Osteoblast (primary cell): ENCODE measurements around the gene CUX1. TPM values are rescaled to one million over a fixed set of nuclear protein-coding genes. Genes with fewer than 3 reads are reported as not detected.

ENCODE experiments used
- DNase-seq: peaks from one replicate; pipeline ENCODE4 v3.0.0; 2011; ENCODE audit warnings: low spot score, mixed read lengths; ENCODE audit not compliant: insufficient read length; ENCODE audit errors: missing footprints
- H2AFZ ChIP-seq: 2 replicates; pipeline ENCODE4 v1.6.0; 2011; ENCODE audit warnings: mild to moderate bottlenecking, low read length
- H3K27ac ChIP-seq: 2 replicates; pipeline ENCODE4 v1.5.1; 2011; ENCODE audit warnings: mild to moderate bottlenecking, low read depth, low read length, moderate library complexity
- H3K27me3 ChIP-seq: 2 replicates; pipeline ENCODE4 v1.6.0; 2012; ENCODE audit warnings: mild to moderate bottlenecking, control low read depth, inconsistent platforms, low read length, moderate library complexity; ENCODE audit not compliant: insufficient read depth
- H3K36me3 ChIP-seq: 2 replicates; pipeline ENCODE4 v1.5.1; 2011; ENCODE audit warnings: mild to moderate bottlenecking, low read length, control low read depth, moderate library complexity; ENCODE audit not compliant: insufficient read depth
- H3K4me1 ChIP-seq: 2 replicates; pipeline ENCODE4 v1.5.1; 2011; ENCODE audit warnings: mild to moderate bottlenecking, low read length, control low read depth, moderate library complexity; ENCODE audit not compliant: insufficient read depth
- H3K4me2 ChIP-seq: 2 replicates; pipeline ENCODE4 v1.6.0; 2011; ENCODE audit warnings: mild to moderate bottlenecking, low read length; ENCODE audit not compliant: insufficient read depth
- H3K4me3 ChIP-seq: fragments of 200-600 bp; sonication (generic); 3 replicates; pipeline ENCODE4 v1.5.1; 2012; ENCODE audit warnings: mild to moderate bottlenecking, low read length, inconsistent platforms; ENCODE audit not compliant: insufficient read depth
- H3K79me2 ChIP-seq: 2 replicates; pipeline ENCODE4 v1.6.0; 2012; ENCODE audit warnings: mild to moderate bottlenecking, low read length, control low read depth, inconsistent platforms; ENCODE audit not compliant: insufficient read depth
- H3K9me3 ChIP-seq: 2 replicates; pipeline ENCODE4 v1.5.1; 2011; ENCODE audit warnings: low read depth, low read length, control low read depth
- H4K20me1 ChIP-seq: 2 replicates; pipeline ENCODE4 v1.6.0; 2012; ENCODE audit warnings: mild to moderate bottlenecking, low read length, control low read depth; ENCODE audit not compliant: insufficient read depth
- total RNA-seq: library from RNA; depleted of rRNA; stranded (reverse); fragments of >200 nt; gene quantifications from 2 replicates; pipeline ENCODE4 v1.2.3, GENCODE V29; 2012
- TF ChIP-seq, protein P1 (sequence below): IDR thresholded peaks from 2 replicates; pipeline ENCODE4 v1.5.1; 2011; ENCODE audit warnings: mild to moderate bottlenecking, low read depth, low read length, moderate library complexity; ENCODE audit errors: extremely low read depth

CUX1 gene
- total RNA-seq, 1 donor, result 41.6 TPM

DNA sequence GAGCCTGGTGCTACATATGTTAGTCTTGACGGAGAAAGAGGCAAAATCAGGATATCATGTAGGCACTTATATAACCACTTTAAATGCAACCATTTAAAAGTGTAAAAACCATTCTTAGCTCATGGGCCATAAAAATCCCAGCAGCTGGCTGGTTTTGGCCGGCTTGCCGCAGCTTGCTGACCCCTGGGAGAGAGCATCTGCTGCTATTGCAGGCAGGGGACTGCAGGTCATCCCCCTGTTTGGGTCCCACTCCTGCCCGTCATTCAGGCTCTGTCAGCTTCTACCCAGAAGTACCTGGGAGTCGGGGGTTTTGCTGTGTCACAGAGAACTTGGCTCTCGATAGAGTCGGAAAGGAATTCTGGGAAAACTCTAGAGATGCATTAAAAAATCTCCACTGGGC, 187.4 kb downstream of the CUX1 start:
- Histone ChIP-seq H3K27ac (no peak overlapping the region), H3K4me3 (no peak overlapping the region), H3K4me1 (peaks cover 3% of the 10 kb centered on the region), H3K27me3 (no peaks in the 10 kb centered on the region), H4K20me1 (peaks cover 35% of the 10 kb centered on the region), H3K9me3 (no peaks in the 10 kb centered on the region), H3K36me3 (no peaks in the 10 kb centered on the region), H3K4me2 (no peak overlapping the region), H2AFZ (no peak overlapping the region), H3K79me2 (no peaks in the 10 kb centered on the region)
- TF ChIP-seq, protein P1, sequence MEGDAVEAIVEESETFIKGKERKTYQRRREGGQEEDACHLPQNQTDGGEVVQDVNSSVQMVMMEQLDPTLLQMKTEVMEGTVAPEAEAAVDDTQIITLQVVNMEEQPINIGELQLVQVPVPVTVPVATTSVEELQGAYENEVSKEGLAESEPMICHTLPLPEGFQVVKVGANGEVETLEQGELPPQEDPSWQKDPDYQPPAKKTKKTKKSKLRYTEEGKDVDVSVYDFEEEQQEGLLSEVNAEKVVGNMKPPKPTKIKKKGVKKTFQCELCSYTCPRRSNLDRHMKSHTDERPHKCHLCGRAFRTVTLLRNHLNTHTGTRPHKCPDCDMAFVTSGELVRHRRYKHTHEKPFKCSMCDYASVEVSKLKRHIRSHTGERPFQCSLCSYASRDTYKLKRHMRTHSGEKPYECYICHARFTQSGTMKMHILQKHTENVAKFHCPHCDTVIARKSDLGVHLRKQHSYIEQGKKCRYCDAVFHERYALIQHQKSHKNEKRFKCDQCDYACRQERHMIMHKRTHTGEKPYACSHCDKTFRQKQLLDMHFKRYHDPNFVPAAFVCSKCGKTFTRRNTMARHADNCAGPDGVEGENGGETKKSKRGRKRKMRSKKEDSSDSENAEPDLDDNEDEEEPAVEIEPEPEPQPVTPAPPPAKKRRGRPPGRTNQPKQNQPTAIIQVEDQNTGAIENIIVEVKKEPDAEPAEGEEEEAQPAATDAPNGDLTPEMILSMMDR, result no peak
- peak; percentile 6 for DNase-seq

DNA sequence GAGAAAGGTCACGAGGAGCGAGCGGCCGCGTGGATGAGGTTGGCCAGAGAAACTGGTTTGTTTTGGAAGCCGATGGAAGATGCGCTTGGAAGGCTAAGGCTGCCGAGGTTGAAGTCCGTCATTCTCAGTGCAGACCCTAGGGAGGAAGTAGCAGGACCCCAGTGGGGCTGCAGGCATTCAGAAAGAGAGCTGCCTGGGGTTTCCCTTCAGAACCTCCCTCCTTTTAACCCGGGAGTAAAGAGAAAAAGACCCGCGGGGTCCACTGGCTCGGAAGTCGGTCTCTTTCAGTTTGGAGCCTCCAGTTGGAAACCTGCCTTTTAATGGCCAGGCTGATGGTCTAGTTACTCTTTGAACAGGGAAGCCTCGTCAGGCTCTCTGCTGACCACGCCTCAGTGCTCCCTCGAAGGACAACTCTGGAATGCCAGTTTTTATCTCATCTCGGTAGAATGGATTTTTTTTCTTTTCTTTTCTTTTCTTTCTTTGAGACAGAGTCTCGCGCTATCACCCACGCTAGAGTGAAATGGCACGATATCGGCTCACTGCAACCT, 188.6 kb downstream of the CUX1 start:
- Histone ChIP-seq H3K79me2 (no peaks in the 10 kb centered on the region), H3K27ac (no peak overlapping the region), H3K36me3 (no peaks in the 10 kb centered on the region), H4K20me1 (peaks cover 26% of the 10 kb centered on the region), H3K4me3 (no peak overlapping the region), H2AFZ (no peak overlapping the region), H3K9me3 (no peaks in the 10 kb centered on the region), H3K4me1 (peaks cover 3% of the 10 kb centered on the region), H3K4me2 (no peak overlapping the region), H3K27me3 (no peaks in the 10 kb centered on the region)
- peak; percentile 55 for DNase-seq
- TF ChIP-seq, protein P1, result no peak

DNA sequence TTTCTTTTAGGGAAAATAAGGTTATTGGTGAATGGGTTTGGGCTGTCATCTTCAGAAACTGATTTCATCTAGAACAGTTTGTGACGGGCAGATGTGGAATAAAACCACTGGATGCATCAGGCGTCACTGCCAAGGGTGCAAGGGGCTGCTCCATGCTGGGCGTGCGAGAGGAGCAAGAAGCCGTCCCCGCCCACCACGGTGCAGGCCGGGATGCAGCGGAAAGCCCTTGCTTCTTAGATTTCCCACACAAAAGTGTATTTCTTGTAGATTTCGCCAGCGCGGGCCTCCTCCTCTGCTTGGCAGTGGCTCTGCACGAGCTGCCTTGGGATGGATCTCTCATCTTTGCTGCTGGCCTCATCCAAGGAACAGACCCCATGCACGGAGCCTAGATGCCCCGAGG, 189.3 kb downstream of the CUX1 start:
- Histone ChIP-seq H3K27ac (no peak overlapping the region), H3K36me3 (no peaks in the 10 kb centered on the region), H3K79me2 (no peaks in the 10 kb centered on the region), H2AFZ (no peak overlapping the region), H3K4me3 (no peak overlapping the region), H3K4me2 (no peak overlapping the region), H3K9me3 (no peaks in the 10 kb centered on the region), H3K4me1 (peaks cover 3% of the 10 kb centered on the region), H3K27me3 (no peaks in the 10 kb centered on the region), H4K20me1 (peaks cover 25% of the 10 kb centered on the region)
- TF ChIP-seq, protein P1, result no peak
- peak; percentile 35 for DNase-seq

DNA sequence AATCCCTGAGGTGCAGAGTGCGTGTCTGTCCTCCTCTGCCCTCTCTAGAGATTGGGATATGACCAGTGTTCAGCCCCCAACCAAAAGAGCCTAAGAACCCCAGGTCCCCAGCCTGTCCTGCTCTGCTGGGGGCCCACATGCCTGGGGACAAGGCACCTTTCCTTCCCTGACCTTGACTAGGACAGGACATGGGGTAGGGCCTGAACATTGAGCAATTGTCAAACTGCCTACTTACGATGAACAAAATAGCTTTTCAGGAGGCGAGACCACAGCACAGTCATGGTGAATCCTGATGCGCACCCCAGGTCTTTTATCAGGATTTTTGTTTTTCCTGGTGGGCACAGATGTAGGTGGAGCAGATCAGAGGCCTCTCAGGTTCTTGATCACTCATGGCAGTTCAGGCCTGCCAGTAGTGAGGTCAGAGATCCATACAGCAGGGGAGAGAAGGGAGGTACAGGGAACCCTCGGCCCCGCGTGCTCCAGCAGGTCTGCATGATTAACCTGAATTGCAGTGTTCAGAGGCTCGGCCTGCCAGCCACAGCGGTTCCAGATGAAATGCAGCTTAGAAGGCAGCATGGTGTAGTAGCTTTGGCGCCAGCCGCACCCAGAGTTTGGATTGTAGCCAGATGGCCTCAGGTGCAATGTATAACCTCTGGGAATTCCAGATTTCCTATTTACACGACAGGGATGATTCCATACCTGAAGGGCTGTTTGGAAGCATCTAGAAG, 191.3 kb downstream of the CUX1 start:
- peak; percentile 34 for DNase-seq
- Histone ChIP-seq H3K4me2 (no peak overlapping the region), H3K79me2 (no peaks in the 10 kb centered on the region), H3K9me3 (no peaks in the 10 kb centered on the region), H3K36me3 (no peaks in the 10 kb centered on the region), H4K20me1 (peaks cover 17% of the 10 kb centered on the region), H3K4me1 (peaks cover 13% of the 10 kb centered on the region), H3K4me3 (no peak overlapping the region), H3K27ac (no peak overlapping the region), H3K27me3 (no peaks in the 10 kb centered on the region), H2AFZ (no peak overlapping the region)
- TF ChIP-seq, protein P1, result no peak
